Osteoblast (primary cell): ENCODE results near the gene ATP5PO. TPM values are rescaled to one million over a fixed set of nuclear protein-coding genes. Genes with fewer than 3 reads are reported as not detected.

Source experiments
- DNase-seq: peaks from one replicate; pipeline ENCODE4 v3.0.0; 2011; ENCODE audit warnings: low spot score, mixed read lengths; ENCODE audit not compliant: insufficient read length; ENCODE audit errors: missing footprints
- H2AFZ ChIP-seq: 2 replicates; pipeline ENCODE4 v1.6.0; 2011; ENCODE audit warnings: mild to moderate bottlenecking, low read length
- H3K27ac ChIP-seq: 2 replicates; pipeline ENCODE4 v1.5.1; 2011; ENCODE audit warnings: mild to moderate bottlenecking, low read depth, low read length, moderate library complexity
- H3K27me3 ChIP-seq: 2 replicates; pipeline ENCODE4 v1.6.0; 2012; ENCODE audit warnings: mild to moderate bottlenecking, control low read depth, inconsistent platforms, low read length, moderate library complexity; ENCODE audit not compliant: insufficient read depth
- H3K36me3 ChIP-seq: 2 replicates; pipeline ENCODE4 v1.5.1; 2011; ENCODE audit warnings: mild to moderate bottlenecking, low read length, control low read depth, moderate library complexity; ENCODE audit not compliant: insufficient read depth
- H3K4me1 ChIP-seq: 2 replicates; pipeline ENCODE4 v1.5.1; 2011; ENCODE audit warnings: mild to moderate bottlenecking, low read length, control low read depth, moderate library complexity; ENCODE audit not compliant: insufficient read depth
- H3K4me2 ChIP-seq: 2 replicates; pipeline ENCODE4 v1.6.0; 2011; ENCODE audit warnings: mild to moderate bottlenecking, low read length; ENCODE audit not compliant: insufficient read depth
- H3K4me3 ChIP-seq: fragments of 200-600 bp; sonication (generic); 3 replicates; pipeline ENCODE4 v1.5.1; 2012; ENCODE audit warnings: mild to moderate bottlenecking, low read length, inconsistent platforms; ENCODE audit not compliant: insufficient read depth
- H3K79me2 ChIP-seq: 2 replicates; pipeline ENCODE4 v1.6.0; 2012; ENCODE audit warnings: mild to moderate bottlenecking, low read length, control low read depth, inconsistent platforms; ENCODE audit not compliant: insufficient read depth
- H3K9me3 ChIP-seq: 2 replicates; pipeline ENCODE4 v1.5.1; 2011; ENCODE audit warnings: low read depth, low read length, control low read depth
- H4K20me1 ChIP-seq: 2 replicates; pipeline ENCODE4 v1.6.0; 2012; ENCODE audit warnings: mild to moderate bottlenecking, low read length, control low read depth; ENCODE audit not compliant: insufficient read depth
- total RNA-seq: library from RNA; depleted of rRNA; stranded (reverse); fragments of >200 nt; gene quantifications from 2 replicates; pipeline ENCODE4 v1.2.3, GENCODE V29; 2012
- TF ChIP-seq, protein P1 (sequence below): IDR thresholded peaks from 2 replicates; pipeline ENCODE4 v1.5.1; 2011; ENCODE audit warnings: mild to moderate bottlenecking, low read depth, low read length, moderate library complexity; ENCODE audit errors: extremely low read depth

ATP5PO gene
- total RNA-seq, 1 donor: 115 TPM

GRCh38 chr21:33860332-33860879, 55.2 kb downstream of the ATP5PO start:
- no peak overlapping the region for H3K4me3 ChIP-seq
- H3K4me2 ChIP-seq: no peak overlapping the region
- H3K27me3 ChIP-seq: peaks cover 11% of the 10 kb centered on the region
- no peaks in the 10 kb centered on the region for H3K79me2 ChIP-seq
- H3K36me3 ChIP-seq: no peaks in the 10 kb centered on the region
- no peak overlapping the region for H2AFZ ChIP-seq
- no peaks in the 10 kb centered on the region for H3K4me1 ChIP-seq
- no peak overlapping the region for H3K27ac ChIP-seq
- DNase-seq: no peak
- H4K20me1 ChIP-seq: no peaks in the 10 kb centered on the region
- TF ChIP-seq, protein P1, sequence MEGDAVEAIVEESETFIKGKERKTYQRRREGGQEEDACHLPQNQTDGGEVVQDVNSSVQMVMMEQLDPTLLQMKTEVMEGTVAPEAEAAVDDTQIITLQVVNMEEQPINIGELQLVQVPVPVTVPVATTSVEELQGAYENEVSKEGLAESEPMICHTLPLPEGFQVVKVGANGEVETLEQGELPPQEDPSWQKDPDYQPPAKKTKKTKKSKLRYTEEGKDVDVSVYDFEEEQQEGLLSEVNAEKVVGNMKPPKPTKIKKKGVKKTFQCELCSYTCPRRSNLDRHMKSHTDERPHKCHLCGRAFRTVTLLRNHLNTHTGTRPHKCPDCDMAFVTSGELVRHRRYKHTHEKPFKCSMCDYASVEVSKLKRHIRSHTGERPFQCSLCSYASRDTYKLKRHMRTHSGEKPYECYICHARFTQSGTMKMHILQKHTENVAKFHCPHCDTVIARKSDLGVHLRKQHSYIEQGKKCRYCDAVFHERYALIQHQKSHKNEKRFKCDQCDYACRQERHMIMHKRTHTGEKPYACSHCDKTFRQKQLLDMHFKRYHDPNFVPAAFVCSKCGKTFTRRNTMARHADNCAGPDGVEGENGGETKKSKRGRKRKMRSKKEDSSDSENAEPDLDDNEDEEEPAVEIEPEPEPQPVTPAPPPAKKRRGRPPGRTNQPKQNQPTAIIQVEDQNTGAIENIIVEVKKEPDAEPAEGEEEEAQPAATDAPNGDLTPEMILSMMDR: no peak
- H3K9me3 ChIP-seq: no peaks in the 10 kb centered on the region

DNA sequence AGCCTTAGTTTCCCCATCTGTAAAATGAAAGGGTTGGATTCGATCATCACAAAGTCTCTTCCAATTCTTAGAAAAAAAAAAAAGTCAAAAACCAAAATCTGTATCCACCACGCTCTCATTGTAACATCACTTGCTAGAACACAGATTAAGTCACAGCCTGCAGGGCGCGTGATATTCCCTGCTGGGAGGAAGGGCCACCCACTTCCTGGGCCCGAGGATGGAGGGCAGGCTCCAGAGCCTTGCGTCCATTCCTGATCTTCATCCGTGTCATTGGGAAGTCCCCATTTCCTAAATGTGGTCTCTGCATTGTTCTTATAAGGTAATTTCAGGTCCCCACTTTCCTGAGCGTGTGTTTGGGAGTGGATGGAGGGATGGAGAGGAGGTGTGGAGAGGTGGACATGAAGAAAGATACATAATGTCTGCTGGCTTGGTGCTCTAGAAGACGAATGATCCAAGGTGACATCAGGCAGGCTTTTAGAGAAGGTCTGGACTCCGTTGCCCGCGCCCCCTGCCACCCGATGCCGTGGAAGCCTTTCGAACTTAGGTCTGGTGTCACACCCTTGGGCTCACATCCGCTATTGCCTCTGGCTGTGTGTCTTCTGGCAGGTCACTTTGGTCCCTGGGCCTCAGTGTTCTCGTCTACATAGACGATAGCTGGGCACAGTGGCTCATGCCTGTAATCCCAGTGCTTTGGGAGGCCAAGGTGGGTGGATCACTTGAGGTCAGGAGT, 56.1 kb downstream of the ATP5PO start:
- no peaks in the 10 kb centered on the region for H3K9me3 ChIP-seq
- H3K27me3 ChIP-seq: peaks cover 8% of the 10 kb centered on the region
- no peaks in the 10 kb centered on the region for H3K36me3 ChIP-seq
- H4K20me1 ChIP-seq: no peaks in the 10 kb centered on the region
- no peak overlapping the region for H3K27ac ChIP-seq
- no peak overlapping the region for H3K4me2 ChIP-seq
- no peak overlapping the region for H3K4me3 ChIP-seq
- no peaks in the 10 kb centered on the region for H3K4me1 ChIP-seq
- no peak for DNase-seq
- no peaks in the 10 kb centered on the region for H3K79me2 ChIP-seq
- TF ChIP-seq, protein P1: no peak
- no peak overlapping the region for H2AFZ ChIP-seq

DNA sequence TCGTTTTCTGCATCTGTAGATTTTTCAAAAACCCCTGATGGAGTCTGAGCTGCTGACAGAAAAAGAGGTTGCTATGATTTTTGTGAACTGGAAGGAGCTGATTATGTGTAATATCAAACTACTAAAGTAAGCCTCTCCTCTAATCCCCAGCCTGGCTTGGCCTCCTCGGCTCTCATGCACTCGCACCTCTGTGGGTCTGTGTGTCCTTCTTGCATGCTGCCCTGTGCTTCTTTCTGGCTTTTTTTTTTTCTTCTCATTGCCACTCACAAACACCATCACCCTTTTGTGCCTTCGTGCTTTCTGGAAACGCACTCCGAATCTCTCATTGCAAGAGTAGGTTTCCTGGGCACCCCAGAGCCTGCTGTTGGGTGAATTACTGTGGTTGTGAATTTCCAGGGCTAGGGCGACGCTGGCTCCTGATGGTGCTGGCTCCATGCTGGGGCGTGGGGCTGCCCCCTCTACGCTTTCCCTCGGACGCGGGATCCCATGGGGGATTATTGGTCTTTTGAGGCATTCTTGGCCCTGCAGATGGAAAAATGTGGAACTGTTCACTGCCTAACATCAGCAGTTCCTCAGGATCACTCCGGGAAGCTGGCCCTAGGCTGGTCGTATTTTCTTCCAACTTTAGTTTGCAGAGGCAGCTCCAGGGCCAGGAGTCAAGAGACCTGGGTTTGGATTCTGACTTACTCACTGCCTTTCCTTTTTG, 56.8 kb downstream of the ATP5PO start:
- Histone ChIP-seq H4K20me1 (no peaks in the 10 kb centered on the region), H3K4me2 (no peak overlapping the region), H3K9me3 (no peaks in the 10 kb centered on the region), H3K27ac (no peak overlapping the region), H2AFZ (no peak overlapping the region), H3K36me3 (no peaks in the 10 kb centered on the region), H3K79me2 (no peaks in the 10 kb centered on the region), H3K4me1 (no peaks in the 10 kb centered on the region), H3K4me3 (no peak overlapping the region), H3K27me3 (peaks cover 5% of the 10 kb centered on the region)
- DNase-seq: no peak
- TF ChIP-seq, protein P1: no peak
